H9 (cell line): ENCODE measurements around the gene RABGAP1L. TPM values are rescaled to one million over a fixed set of nuclear protein-coding genes. Genes with fewer than 3 reads are reported as not detected.

Experiments
- DNase-seq: peaks from one replicate; pipeline ENCODE4 v3.0.0-alpha.2; 2017
- H2AFZ ChIP-seq: one replicate; pipeline ENCODE4 v1.6.1; 2013; ENCODE audit warnings: mild to moderate bottlenecking, low read length, control low read depth, moderate library complexity
- H2AK5ac ChIP-seq: 2 replicates; pipeline ENCODE4 v1.6.1; 2013; ENCODE audit warnings: low read length, control low read depth, mixed read lengths; ENCODE audit not compliant: insufficient read length
- H2BK120ac ChIP-seq: one replicate; pipeline ENCODE4 v1.6.1; 2013; ENCODE audit warnings: low read depth, mild to moderate bottlenecking, low read length, control low read depth, inconsistent platforms; ENCODE audit not compliant: poor library complexity, severe bottlenecking
- H2BK12ac ChIP-seq: 2 replicates; pipeline ENCODE4 v1.6.1; 2013; ENCODE audit warnings: low read length, control low read depth, mixed read lengths, low read depth; ENCODE audit not compliant: insufficient read length
- H2BK15ac ChIP-seq: 2 replicates; pipeline ENCODE4 v1.6.1; 2013; ENCODE audit warnings: low read depth, low read length, control low read depth
- H2BK20ac ChIP-seq: one replicate; pipeline ENCODE4 v1.6.1; 2013; ENCODE audit warnings: low read depth, mild to moderate bottlenecking, low read length, control low read depth, inconsistent platforms; ENCODE audit not compliant: poor library complexity, severe bottlenecking
- H2BK5ac ChIP-seq: 2 replicates; pipeline ENCODE4 v1.6.1; 2013; ENCODE audit warnings: low read length, control low read depth, mixed read lengths; ENCODE audit not compliant: insufficient read length
- H3K14ac ChIP-seq: 2 replicates; pipeline ENCODE4 v1.6.1; 2013; ENCODE audit warnings: low read length, control low read depth; ENCODE audit not compliant: insufficient read depth
- H3K18ac ChIP-seq: 2 replicates; pipeline ENCODE4 v1.6.1; 2013; ENCODE audit warnings: low read depth, mild to moderate bottlenecking, mixed read lengths, low read length, control low read depth; ENCODE audit not compliant: insufficient read length
- H3K23ac ChIP-seq: 2 replicates; pipeline ENCODE4 v1.6.1; 2013; ENCODE audit warnings: low read length, control low read depth, mixed read lengths, low read depth; ENCODE audit not compliant: insufficient read length
- H3K23me2 ChIP-seq: 2 replicates; pipeline ENCODE4 v1.6.1; 2013; ENCODE audit warnings: low read depth, mild to moderate bottlenecking, mixed read lengths, low read length, control low read depth; ENCODE audit not compliant: insufficient read length, poor library complexity, severe bottlenecking
- H3K27ac ChIP-seq: 2 replicates; pipeline ENCODE4 v1.5.1; 2013; ENCODE audit warnings: low read length, control low read depth, mixed read lengths, low read depth; ENCODE audit not compliant: insufficient read length
- H3K27me3 ChIP-seq: 2 replicates; pipeline ENCODE4 v1.6.1; 2013; ENCODE audit warnings: low read length, control low read depth, inconsistent platforms; ENCODE audit not compliant: insufficient read depth
- H3K4ac ChIP-seq: 2 replicates; pipeline ENCODE4 v1.6.1; 2013; ENCODE audit warnings: low read depth, mild to moderate bottlenecking, control low read depth, inconsistent platforms, low read length, moderate library complexity
- H3K4me1 ChIP-seq: 2 replicates; pipeline ENCODE4 v1.6.1; 2013; ENCODE audit warnings: low read length, control low read depth, inconsistent platforms; ENCODE audit not compliant: insufficient read depth
- H3K4me2 ChIP-seq: 2 replicates; pipeline ENCODE4 v1.6.1; 2013; ENCODE audit warnings: low read length, control low read depth, mixed read lengths; ENCODE audit not compliant: insufficient read length, insufficient read depth
- H3K56ac ChIP-seq: 2 replicates; pipeline ENCODE4 v1.6.1; 2013; ENCODE audit warnings: low read depth, mild to moderate bottlenecking, mixed read lengths, low read length, control low read depth; ENCODE audit not compliant: insufficient read length
- H3K79me1 ChIP-seq: 2 replicates; pipeline ENCODE4 v1.6.1; 2013; ENCODE audit warnings: low read depth, mild to moderate bottlenecking, moderate library complexity, low read length, control low read depth, inconsistent platforms; ENCODE audit not compliant: insufficient read depth, poor library complexity, severe bottlenecking
- H3K79me2 ChIP-seq: 2 replicates; pipeline ENCODE4 v1.6.1; 2013; ENCODE audit warnings: low read length, control low read depth, inconsistent platforms; ENCODE audit not compliant: insufficient read depth
- H3K9ac ChIP-seq: 2 replicates; pipeline ENCODE4 v1.6.1; 2013; ENCODE audit warnings: low read length, control low read depth, mixed read lengths; ENCODE audit not compliant: insufficient read length; ENCODE audit errors: extremely low read depth
- H3K9me3 ChIP-seq: one replicate; pipeline ENCODE4 v1.6.1; 2013; ENCODE audit warnings: low read depth, low read length, inconsistent platforms; ENCODE audit not compliant: control insufficient read depth
- H3T11ph ChIP-seq: one replicate; pipeline ENCODE4 v1.6.1; 2013; ENCODE audit warnings: mild to moderate bottlenecking, low read length, control low read depth, inconsistent platforms
- H4K20me1 ChIP-seq: one replicate; pipeline ENCODE4 v1.6.1; 2013; ENCODE audit not compliant: control insufficient read depth, insufficient read length, insufficient read depth
- H4K5ac ChIP-seq: 2 replicates; pipeline ENCODE4 v1.6.1; 2013; ENCODE audit warnings: low read depth, mild to moderate bottlenecking, mixed read lengths, low read length, control low read depth; ENCODE audit not compliant: insufficient read length
- H4K8ac ChIP-seq: replicated peaks from 2 replicates; pipeline ENCODE4 v1.6.1; 2013; ENCODE audit warnings: low read length, control low read depth, mixed read lengths, low read depth; ENCODE audit not compliant: insufficient read length
- H4K91ac ChIP-seq: 2 replicates; pipeline ENCODE4 v1.6.1; 2013; ENCODE audit warnings: low read depth, mild to moderate bottlenecking, moderate library complexity, mixed read lengths, low read length, control low read depth; ENCODE audit not compliant: insufficient read length
- H3K27ac Mint-ChIP-seq, 3 experiments: 2 replicates in 2 of 3; 3 replicates in 1 of 3; pipeline ENCODE4 v1.8.0; 2020 to 2021; ENCODE audit warnings: mixed read lengths in 3 of 3, mild to moderate bottlenecking in 1 of 3, moderate library complexity in 1 of 3
- H3K27me3 Mint-ChIP-seq: 2 replicates; pipeline ENCODE4 v1.8.0; 2021; ENCODE audit warnings: low read depth, mild to moderate bottlenecking, moderate library complexity, mixed read lengths
- H3K36me3 Mint-ChIP-seq, 3 experiments: 2 replicates in 2 of 3; 3 replicates in 1 of 3; pipeline ENCODE4 v1.8.0; 2020 to 2021; ENCODE audit warnings: low read depth in 3 of 3, mixed read lengths in 3 of 3; ENCODE audit not compliant: insufficient read depth in 1 of 3
- H3K4me1 Mint-ChIP-seq, 2 experiments: 2 replicates each; pipeline ENCODE4 v1.8.0; 2020; ENCODE audit warnings: mixed read lengths in 2 of 2
- H3K4me3 Mint-ChIP-seq, 2 experiments: 2 replicates in 1 of 2; 3 replicates in 1 of 2; pipeline ENCODE4 v1.8.0; 2020 to 2021; ENCODE audit warnings: mild to moderate bottlenecking in 2 of 2, mixed read lengths in 2 of 2, moderate library complexity in 1 of 2
- H3K9me3 Mint-ChIP-seq, 2 experiments: 2 replicates in 1 of 2; 3 replicates in 1 of 2; pipeline ENCODE4 v1.8.0; 2020; ENCODE audit warnings: mild to moderate bottlenecking in 2 of 2, mixed read lengths in 2 of 2, moderate library complexity in 1 of 2
- WGBS: extraction: QIAGEN DNeasy Blood & Tissue Kit; methylation state at CpG from one replicate; pipeline ENCODE4 v1.1.7; 2013; ENCODE audit warnings: missing lambda C conversion rate, low lambda C conversion rate, mixed read lengths; ENCODE audit not compliant: insufficient read length; ENCODE audit errors: extremely low coverage; 5-methylcytosine and 5-hydroxymethylcytosine counted together
- total RNA-seq: library from RNA; stranded (reverse); gene quantifications from 2 replicates; pipeline ENCODE4 v1.2.1, GENCODE V29; 2021
- TF ChIP-seq, protein P1 (sequence below): fragments of 200-600 bp; sonication (generic); conservative IDR thresholded peaks from 3 replicates; pipeline ENCODE4 v1.8.0; 2021; ENCODE audit warnings: antibody characterized with exemption, mild to moderate bottlenecking

The RABGAP1L gene
- total RNA-seq, 1 experiment from 2014 or later = 147 TPM

DNA sequence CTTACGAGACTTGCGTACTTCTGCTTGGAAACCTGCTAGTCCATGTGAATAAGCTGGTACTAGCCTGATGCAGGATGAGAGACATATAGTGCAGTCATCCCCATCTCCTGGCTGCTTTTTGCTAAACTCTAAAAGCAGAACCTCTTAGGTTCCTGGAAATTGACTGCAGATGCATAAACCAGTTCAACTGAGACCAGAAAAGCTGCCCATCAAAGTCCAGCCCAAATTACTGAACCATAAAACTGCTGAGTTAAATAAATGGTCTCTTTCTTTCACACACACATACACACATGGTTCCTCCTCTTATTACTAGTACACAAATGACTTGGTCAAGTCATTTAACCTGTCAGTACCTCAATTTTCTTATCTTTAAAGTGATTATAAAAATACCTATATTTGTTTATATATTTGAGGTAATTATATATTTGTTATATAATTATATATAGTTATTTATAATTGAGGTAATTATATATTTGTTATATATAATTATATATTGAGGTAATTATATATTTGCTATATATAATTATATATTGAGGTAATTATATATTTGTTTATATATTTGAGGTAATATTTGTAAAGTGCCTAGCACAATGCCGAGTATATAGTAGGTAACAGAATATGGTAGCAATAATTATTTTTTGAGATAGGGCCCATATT is 25.2 kb upstream of the RABGAP1L start:
- H3K27ac Mint-ChIP-seq = no peak overlapping the region
- H2BK120ac ChIP-seq = no peak overlapping the region
- H3K14ac ChIP-seq = no peak overlapping the region
- TF ChIP-seq, protein P1, sequence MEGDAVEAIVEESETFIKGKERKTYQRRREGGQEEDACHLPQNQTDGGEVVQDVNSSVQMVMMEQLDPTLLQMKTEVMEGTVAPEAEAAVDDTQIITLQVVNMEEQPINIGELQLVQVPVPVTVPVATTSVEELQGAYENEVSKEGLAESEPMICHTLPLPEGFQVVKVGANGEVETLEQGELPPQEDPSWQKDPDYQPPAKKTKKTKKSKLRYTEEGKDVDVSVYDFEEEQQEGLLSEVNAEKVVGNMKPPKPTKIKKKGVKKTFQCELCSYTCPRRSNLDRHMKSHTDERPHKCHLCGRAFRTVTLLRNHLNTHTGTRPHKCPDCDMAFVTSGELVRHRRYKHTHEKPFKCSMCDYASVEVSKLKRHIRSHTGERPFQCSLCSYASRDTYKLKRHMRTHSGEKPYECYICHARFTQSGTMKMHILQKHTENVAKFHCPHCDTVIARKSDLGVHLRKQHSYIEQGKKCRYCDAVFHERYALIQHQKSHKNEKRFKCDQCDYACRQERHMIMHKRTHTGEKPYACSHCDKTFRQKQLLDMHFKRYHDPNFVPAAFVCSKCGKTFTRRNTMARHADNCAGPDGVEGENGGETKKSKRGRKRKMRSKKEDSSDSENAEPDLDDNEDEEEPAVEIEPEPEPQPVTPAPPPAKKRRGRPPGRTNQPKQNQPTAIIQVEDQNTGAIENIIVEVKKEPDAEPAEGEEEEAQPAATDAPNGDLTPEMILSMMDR = no peak
- no peak overlapping the region for H3K18ac ChIP-seq
- H3K36me3 Mint-ChIP-seq = no peaks in the 10 kb centered on the region
- no peak for DNase-seq
- no peak overlapping the region for H3K56ac ChIP-seq
- 100% methylated on average over 1 of the region's 3 CpGs for WGBS
- H4K5ac ChIP-seq = no peak overlapping the region
- no peak overlapping the region for H3T11ph ChIP-seq
- no peak overlapping the region for H3K27ac ChIP-seq
- H2AK5ac ChIP-seq = no peak overlapping the region
- peaks cover 8 to 14% of the 10 kb centered on the region in 2 experiments for H3K4me1 Mint-ChIP-seq
- no peaks in the 10 kb centered on the region; a peak in 2 of 5 replicates for H3K9me3 Mint-ChIP-seq
- no peak overlapping the region for H2BK15ac ChIP-seq
- H4K8ac ChIP-seq = no peak overlapping the region
- no peak overlapping the region for H3K4me3 Mint-ChIP-seq
- no peaks in the 10 kb centered on the region for H3K23me2 ChIP-seq
- H2BK20ac ChIP-seq = no peak overlapping the region
- H3K4me2 ChIP-seq = no peak overlapping the region
- no peaks in the 10 kb centered on the region for H3K79me2 ChIP-seq
- H4K91ac ChIP-seq = no peak overlapping the region
- no peak overlapping the region for H2AFZ ChIP-seq
- no peaks in the 10 kb centered on the region for H3K79me1 ChIP-seq
- no peak overlapping the region for H3K9ac ChIP-seq
- no peak overlapping the region for H3K4ac ChIP-seq
- H3K27me3 ChIP-seq = no peaks in the 10 kb centered on the region
- no peaks in the 10 kb centered on the region for H3K4me1 ChIP-seq
- no peaks in the 10 kb centered on the region for H3K9me3 ChIP-seq
- no peaks in the 10 kb centered on the region for H3K27me3 Mint-ChIP-seq
- no peaks in the 10 kb centered on the region for H4K20me1 ChIP-seq
- no peak overlapping the region for H2BK5ac ChIP-seq
- no peak overlapping the region for H2BK12ac ChIP-seq
- H3K23ac ChIP-seq = no peak overlapping the region
